PC-3 (cell line): ENCODE measurements around the gene P2RX5. TPM values are rescaled to one million over a fixed set of nuclear protein-coding genes. Genes with fewer than 3 reads are reported as not detected.

Source experiments
- ATAC-seq: fragments of 200-7000 bp; cut with Tn5 transposase; 2 replicates; pipeline ENCODE4 v1.9.1; 2020; ENCODE audit warnings: mild to moderate bottlenecking, moderate library complexity
- Bru-seq: library from RNA; stranded (reverse); fragments of 400-500 nt; gene quantifications from one replicate; lab custom pipeline; 2021; lab: Mats Ljungman, UMichigan
- BruChase-seq, 2 experiments: library from RNA; stranded (reverse); fragments of 400-500 nt; gene quantifications; one replicate each; lab custom pipeline; 2021; lab: Mats Ljungman, UMichigan
- BruUV-seq: library from RNA; stranded (reverse); fragments of 400-500 nt; replicated peaks from 2 replicates; lab custom pipeline; 2021; lab: Mats Ljungman, UMichigan
- CTCF ChIA-PET: fragments of 300-600 bp; sonication (Branson Sonifier 250); formaldehyde crosslinking; loops from one replicate; lab custom pipeline; 2022; ENCODE audit warnings: antibody characterized with exemption; lab: Charles Lee
- POLR2A ChIA-PET: fragments of 300-600 bp; sonication (Branson Sonifier 250); formaldehyde crosslinking; loops from one replicate; lab custom pipeline; 2022; ENCODE audit warnings: antibody characterized with exemption; ENCODE audit not compliant: unreplicated experiment; lab: Charles Lee
- DNase-seq: peaks from one replicate; pipeline ENCODE4 v3.0.0-alpha.2; 2015
- H2AFZ ChIP-seq: fragments of 300-600 bp; sonication (generic); 2 replicates; pipeline ENCODE4 v1.6.0; 2016; ENCODE audit warnings: antibody characterized with exemption, low read length
- H3F3A ChIP-seq: fragments of 300-600 bp; sonication (generic); one replicate; pipeline ENCODE4 v1.6.0; 2017; ENCODE audit warnings: antibody characterized with exemption, low read length, control low read depth, mild to moderate bottlenecking; ENCODE audit not compliant: unreplicated experiment
- H3K27ac ChIP-seq: fragments of 300-600 bp; sonication (generic); 2 replicates; pipeline ENCODE4 v1.5.1; 2016; ENCODE audit warnings: mild to moderate bottlenecking, low read length
- H3K27me3 ChIP-seq: fragments of 300-600 bp; sonication (generic); 2 replicates; pipeline ENCODE4 v1.6.1; 2016; ENCODE audit warnings: low read length, mixed read lengths
- H3K36me3 ChIP-seq: fragments of 300-600 bp; sonication (generic); 2 replicates; pipeline ENCODE4 v1.6.1; 2016; ENCODE audit warnings: low read depth, mixed run types, low read length, mixed read lengths
- H3K4me1 ChIP-seq: fragments of 300-600 bp; sonication (generic); 2 replicates; pipeline ENCODE4 v1.5.1; 2016; ENCODE audit warnings: low read length; ENCODE audit not compliant: insufficient read depth
- H3K4me2 ChIP-seq: fragments of 300-600 bp; sonication (generic); 2 replicates; pipeline ENCODE4 v1.6.0; 2016; ENCODE audit warnings: low read length
- H3K4me3 ChIP-seq: fragments of 300-600 bp; sonication (generic); 2 replicates; pipeline ENCODE4 v1.5.1; 2016; ENCODE audit warnings: mild to moderate bottlenecking, low read length, mixed read lengths
- H3K79me2 ChIP-seq: fragments of 300-600 bp; sonication (generic); 2 replicates; pipeline ENCODE4 v1.6.1; 2017; ENCODE audit warnings: low read length, mixed read lengths
- H3K9ac ChIP-seq: fragments of 300-600 bp; sonication (generic); 2 replicates; pipeline ENCODE4 v1.6.0; 2016; ENCODE audit warnings: mild to moderate bottlenecking, low read length
- H3K9me2 ChIP-seq: fragments of 300-600 bp; sonication (generic); replicated peaks from 2 replicates; pipeline ENCODE4 v1.6.1; 2016; ENCODE audit warnings: mixed run types, low read length, mixed read lengths
- H3K9me3 ChIP-seq: fragments of 300-600 bp; sonication (generic); 2 replicates; pipeline ENCODE4 v1.6.1; 2016; ENCODE audit warnings: low read length, mixed read lengths
- H4K20me1 ChIP-seq: fragments of 300-600 bp; sonication (generic); 2 replicates; pipeline ENCODE4 v1.6.1; 2016; ENCODE audit warnings: low read length, mixed read lengths
- CTCF ChIP-seq: fragments of 300-600 bp; sonication (generic); conservative IDR thresholded peaks from 2 replicates; pipeline ENCODE4 v1.5.1; 2017; ENCODE audit warnings: antibody characterized with exemption, low read depth, mild to moderate bottlenecking, low read length
- EZH2 ChIP-seq: fragments of 300-600 bp; sonication (generic); IDR thresholded peaks from one replicate; pipeline ENCODE4 v1.6.1; 2017; ENCODE audit warnings: antibody characterized with exemption, mild to moderate bottlenecking, low read length; ENCODE audit not compliant: unreplicated experiment
- EZH2phosphoT487 ChIP-seq: fragments of 300-600 bp; sonication (generic); IDR thresholded peaks from 2 replicates; pipeline ENCODE4 v1.6.1; 2018; ENCODE audit warnings: mild to moderate bottlenecking, antibody characterized with exemption, low read length, borderline replicate concordance
- intact Hi-C: fragments of 100-400 bp; cut with micrococcal nuclease; formaldehyde crosslinking; loops from 2 replicates; pipeline ENCODE4 v1.9.0; 2023
- long read RNA-seq: library from polyadenylated mRNA; unstranded; transcript quantifications from one replicate; pipeline ENCODE4 v2.0.0, GENCODE V29; 2021; ENCODE audit not compliant: unreplicated experiment
- total RNA-seq: library from RNA; depleted of rRNA; stranded (reverse); fragments of >200 nt; gene quantifications from 2 replicates; pipeline ENCODE4 v1.2.3, GENCODE V29; 2014; rRNA removed

P2RX5 gene
- total RNA-seq (13.0 and 19.3 TPM in 2 replicates), Bru-seq, nascent RNA (percentile 42 among the genes with signal in this experiment), BruChase-seq, experiment 1, labeled RNA remaining after a 6-hour chase (percentile 60 among the genes with signal in this experiment), BruChase-seq, experiment 2, labeled RNA remaining after a 2-hour chase (percentile 34 among the genes with signal in this experiment)
- long read RNA-seq, partial matches to known transcripts, result 0 of 8 reads
- long read RNA-seq, other reads (novel, unspliced or antisense), result 4 of 8 reads

- Histone ChIP-seq H3K4me2 (peak within 1 kb of the TSS; percentile 91), H4K20me1 (no peaks in the 10 kb centered on the region), H3K4me1 (peaks cover 4% of the 10 kb centered on the region; the same call in 1 of the 2 replicates), H3K27me3 (no peaks in the 10 kb centered on the region), H3F3A (no peaks in the 10 kb centered on the region), H3K36me3 (no peaks in the 10 kb centered on the region), H2AFZ (peak within 1 kb of the TSS; percentile 75), H3K9ac (peak within 1 kb of the TSS; percentile 36), H3K9me3 (no peaks in the 10 kb centered on the region), H3K27ac (no peak within 1 kb of the TSS), H3K9me2 (no peaks in the 10 kb centered on the region), H3K4me3 (peak within 1 kb of the TSS; percentile 68), H3K79me2 (0 out of 2 replicates have a peak, but pooled peaks cover 4% of the 10 kb centered on the region)
- no TSS peak for BruUV-seq
- CTCF ChIA-PET, result no interaction called here
- DNase-seq, result peak; percentile 32
- peak; percentile 50 for ATAC-seq
- POLR2A ChIA-PET, result no interaction called here
- intact Hi-C loops, result no loop called here
- TF ChIP-seq EZH2phosphoT487, result no peak
- TF ChIP-seq EZH2, result no peak
- TF ChIP-seq CTCF, result no peak
Measured at GRCh38 chr17:3695723-3696411, at the start of gene P2RX5. TSS of gene P2RX5 (minus strand) at chr17:3696155. CDS start at chr17:3696005, 150 bp downstream.

- CTCF ChIA-PET, result no interaction called here
- TF ChIP-seq EZH2phosphoT487 (no peak), EZH2 (no peak), CTCF (no peak)
Measured at GRCh38 chr17:3745071-3745470, 49.1 kb upstream of the P2RX5 start.

More at GRCh38 chr17:3745071-3745470, 49.1 kb upstream of the P2RX5 start:
- Histone ChIP-seq H3K36me3 (no peaks in the 10 kb centered on the region), H3K79me2 (no peaks in the 10 kb centered on the region), H3F3A (no peaks in the 10 kb centered on the region), H3K9me3 (no peaks in the 10 kb centered on the region), H3K9ac (no peak overlapping the region), H2AFZ (no peak overlapping the region), H3K4me3 (no peak overlapping the region), H3K27ac (no peak overlapping the region), H3K4me1 (no peaks in the 10 kb centered on the region), H4K20me1 (no peaks in the 10 kb centered on the region), H3K27me3 (no peaks in the 10 kb centered on the region), H3K9me2 (no peaks in the 10 kb centered on the region), H3K4me2 (no peak overlapping the region)
- no peak for ATAC-seq
- no peak for DNase-seq
- intact Hi-C loops, result no loop called here
- POLR2A ChIA-PET, result no interaction called here
- BruUV-seq, result no TSS peak
